H1 (cell line): Measurements from ENCODE around the gene GREB1L. TPM values are rescaled to one million over a fixed set of nuclear protein-coding genes. Genes with fewer than 3 reads are reported as not detected.

ENCODE experiments used
- CTCF ChIA-PET: fragments of 300-600 bp; sonication (Branson Sonifier 250); formaldehyde crosslinking; loops from one replicate; lab custom pipeline; 2021; ENCODE audit not compliant: partially characterized antibody; lab: Charles Lee
- POLR2A ChIA-PET: fragments of 300-600 bp; sonication (Branson Sonifier 250); formaldehyde crosslinking; loops from one replicate; lab custom pipeline; 2021; ENCODE audit warnings: inconsistent platforms; ENCODE audit not compliant: partially characterized antibody; lab: Charles Lee
- DNase-seq, 2 experiments: peaks; one replicate each; pipeline versions ENCODE4 v3.0.0 to v3.0.0-alpha.2; 2010 to 2022; ENCODE audit warnings: low spot score in 2 of 2, low read depth in 1 of 2, mixed read lengths in 1 of 2
- FAIRE-seq: peaks from 2 replicates; lab custom pipeline; 2011; peaks lifted over from hg19 to GRCh38; lab: Jason Lieb, UNC
- H2AFZ ChIP-seq: 2 replicates; pipeline ENCODE4 v1.8.1; 2012; ENCODE audit warnings: low read length, inconsistent platforms
- H2AK5ac ChIP-seq: 2 replicates; pipeline ENCODE4 v1.6.1; 2013; ENCODE audit warnings: low read depth, low read length
- H2BK120ac ChIP-seq: replicated peaks from 2 replicates; pipeline ENCODE3; 2013; ENCODE audit warnings: low read depth, low read length, inconsistent platforms
- H2BK12ac ChIP-seq: 2 replicates; pipeline ENCODE4 v1.6.1; 2013; ENCODE audit warnings: low read depth, low read length
- H2BK15ac ChIP-seq: 2 replicates; pipeline ENCODE4 v1.6.1; 2013; ENCODE audit warnings: low read length
- H2BK20ac ChIP-seq: 2 replicates; pipeline ENCODE4 v1.6.1; 2013; ENCODE audit warnings: low read length
- H2BK5ac ChIP-seq: 2 replicates; pipeline ENCODE4 v1.6.1; 2013; ENCODE audit warnings: low read depth, low read length
- H3K14ac ChIP-seq: 2 replicates; pipeline ENCODE4 v1.6.1; 2013; ENCODE audit warnings: inconsistent platforms; ENCODE audit not compliant: insufficient read length
- H3K18ac ChIP-seq: 2 replicates; pipeline ENCODE4 v1.6.1; 2013; ENCODE audit warnings: low read length; ENCODE audit errors: extremely low read depth
- H3K23ac ChIP-seq: 2 replicates; pipeline ENCODE4 v1.6.1; 2013; ENCODE audit warnings: inconsistent platforms; ENCODE audit not compliant: insufficient read length
- H3K23me2 ChIP-seq: 2 replicates; pipeline ENCODE4 v1.6.1; 2013; ENCODE audit warnings: low read depth, low read length
- H3K27ac ChIP-seq: 2 replicates; pipeline ENCODE4 v1.6.1; 2011; ENCODE audit warnings: low read depth, low read length, inconsistent platforms
- H3K27me3 ChIP-seq, 4 experiments: replicated peaks in 1 of 4; 1 replicate in 1 of 4; 2 replicates in 3 of 4; pipeline versions ENCODE4 v1.6.1 to v1.8.1; 2011 to 2013; ENCODE audit warnings: low read length in 3 of 4, mild to moderate bottlenecking in 3 of 4, inconsistent platforms in 2 of 4, mixed read lengths in 2 of 4, moderate library complexity in 1 of 4; ENCODE audit not compliant: control insufficient read depth in 3 of 4, insufficient read depth in 3 of 4; ENCODE audit errors: extremely low read depth in 1 of 4
- H3K36me3 ChIP-seq, 4 experiments: 2 replicates each; pipeline versions ENCODE4 v1.6.1 to v1.8.1; 2011 to 2013; ENCODE audit warnings: mild to moderate bottlenecking in 4 of 4, low read length in 3 of 4, moderate library complexity in 2 of 4, control low read depth in 1 of 4, inconsistent platforms in 1 of 4; ENCODE audit not compliant: insufficient read depth in 4 of 4, control insufficient read depth in 2 of 4
- H3K4ac ChIP-seq: replicated peaks from 2 replicates; pipeline ENCODE3; 2013; ENCODE audit warnings: low read length, low read depth, mixed read lengths, inconsistent platforms; ENCODE audit not compliant: insufficient read length
- H3K4me1 ChIP-seq, 4 experiments: replicated peaks in 1 of 4; 1 replicate in 1 of 4; 2 replicates in 3 of 4; pipeline versions ENCODE4 v1.6.1 to v1.8.1; 2011 to 2013; ENCODE audit warnings: low read length in 3 of 4, inconsistent platforms in 2 of 4, mixed read lengths in 1 of 4; ENCODE audit not compliant: insufficient read depth in 4 of 4, control insufficient read depth in 3 of 4
- H3K4me2 ChIP-seq, 2 experiments: 2 replicates each; pipeline versions ENCODE4 v1.6.1 to v1.8.1; 2011 to 2013; ENCODE audit warnings: low read depth in 2 of 2, low read length in 2 of 2, control low read depth in 1 of 2, inconsistent platforms in 1 of 2, mild to moderate bottlenecking in 1 of 2; ENCODE audit not compliant: insufficient read depth in 1 of 2
- H3K4me3 ChIP-seq, 4 experiments: fragments of 200-600, 300-600 bp in 1 of 4; sonication (generic), shearing (Covaris generic), sonication (Bioruptor Twin) in 1 of 4; 2 replicates each; pipeline versions ENCODE4 v1.5.1 to v1.8.1; 2011 to 2016; ENCODE audit warnings: low read length in 4 of 4, low read depth in 3 of 4, control low read depth in 2 of 4, inconsistent platforms in 2 of 4, mild to moderate bottlenecking in 2 of 4, mixed read lengths in 1 of 4, moderate library complexity in 1 of 4; ENCODE audit not compliant: insufficient read depth in 2 of 4; ENCODE audit errors: extremely low read depth in 1 of 4
- H3K56ac ChIP-seq: replicated peaks from 2 replicates; pipeline ENCODE3; 2013; ENCODE audit warnings: low read depth, mild to moderate bottlenecking, mixed read lengths, low read length, inconsistent platforms; ENCODE audit not compliant: insufficient read length
- H3K79me1 ChIP-seq: 2 replicates; pipeline ENCODE4 v1.6.1; 2013; ENCODE audit warnings: low read depth, low read length, control low read depth
- H3K79me2 ChIP-seq, 2 experiments: 2 replicates each; pipeline versions ENCODE4 v1.6.1 to v1.8.1; 2012 to 2013; ENCODE audit warnings: low read length in 2 of 2, mild to moderate bottlenecking in 2 of 2, inconsistent platforms in 1 of 2; ENCODE audit not compliant: insufficient read depth in 2 of 2, control insufficient read depth in 1 of 2
- H3K9ac ChIP-seq, 4 experiments: replicated peaks in 1 of 4; 1 replicate in 1 of 4; 2 replicates in 3 of 4; pipeline versions ENCODE4 v1.6.1 to v1.8.1; 2011 to 2013; ENCODE audit warnings: low read depth in 3 of 4, low read length in 3 of 4, control low read depth in 2 of 4, mild to moderate bottlenecking in 2 of 4, moderate library complexity in 2 of 4, inconsistent platforms in 1 of 4; ENCODE audit errors: extremely low read depth in 1 of 4
- H3K9me3 ChIP-seq, 2 experiments: 2 replicates each; pipeline versions ENCODE4 v1.6.1 to v1.8.1; 2012 to 2013; ENCODE audit warnings: mild to moderate bottlenecking in 2 of 2, moderate library complexity in 2 of 2, control low read depth in 1 of 2, inconsistent platforms in 1 of 2, low read depth in 1 of 2, low read length in 1 of 2, mixed read lengths in 1 of 2; ENCODE audit not compliant: insufficient read depth in 2 of 2
- H4K20me1 ChIP-seq, 2 experiments: replicated peaks in 1 of 2; 2 replicates each; pipeline versions ENCODE3 to v1.8.1; 2011 to 2013; ENCODE audit warnings: inconsistent platforms in 2 of 2, low read length in 2 of 2, mild to moderate bottlenecking in 1 of 2; ENCODE audit not compliant: insufficient read depth in 2 of 2, control insufficient read depth in 1 of 2
- H4K5ac ChIP-seq: 2 replicates; pipeline ENCODE4 v1.6.1; 2013; ENCODE audit warnings: low read length, low read depth, mixed read lengths, inconsistent platforms; ENCODE audit not compliant: insufficient read length
- H4K8ac ChIP-seq: 2 replicates; pipeline ENCODE4 v1.8.0; 2013; ENCODE audit warnings: mild to moderate bottlenecking, moderate library complexity, low read length, inconsistent platforms; ENCODE audit not compliant: insufficient read depth; ENCODE audit errors: extremely low read depth
- H4K91ac ChIP-seq: replicated peaks from 2 replicates; pipeline ENCODE3; 2013; ENCODE audit warnings: low read length, mixed read lengths, inconsistent platforms; ENCODE audit not compliant: insufficient read length
- CREB1 ChIP-seq: IDR thresholded peaks from 2 replicates; pipeline ENCODE4 v1.6.1; 2012; ENCODE audit warnings: inconsistent platforms
- POLR2A ChIP-seq, 2 experiments: IDR thresholded peaks; 1 replicate in 1 of 2; 2 replicates in 1 of 2; pipeline ENCODE4 v1.6.1; 2011; ENCODE audit warnings: low read depth in 2 of 2, low read length in 2 of 2, mild to moderate bottlenecking in 2 of 2; ENCODE audit errors: control extremely low read depth in 1 of 2
- RAD21 ChIP-seq, 2 experiments: IDR thresholded peaks in 1 of 2; conservative IDR thresholded peaks in 1 of 2; 2 replicates each; pipeline ENCODE4 v1.6.1; 2011; ENCODE audit warnings: low read depth in 2 of 2, low read length in 2 of 2, improper control_type of control experiment in 1 of 2, inconsistent platforms in 1 of 2, mild to moderate bottlenecking in 1 of 2, moderate library complexity in 1 of 2
- SP4 ChIP-seq: IDR thresholded peaks from 2 replicates; pipeline ENCODE4 v1.6.1; 2012; ENCODE audit warnings: low read length, inconsistent platforms
- WGBS, 2 experiments: shearing (Covaris generic) in 1 of 2; methylation state at CpG; one replicate each; pipeline versions ENCODE4 v1.1.6 to v1.1.7; 2013 to 2015; ENCODE audit warnings: low lambda C conversion rate in 2 of 2, mixed read lengths in 2 of 2, inconsistent platforms in 1 of 2, low coverage in 1 of 2, missing lambda C conversion rate in 1 of 2; ENCODE audit not compliant: insufficient replicate concordance in 2 of 2, insufficient coverage in 1 of 2, insufficient read length in 1 of 2; ENCODE audit errors: extremely low coverage in 1 of 2, missing lambda C conversion rate in 1 of 2; 5-methylcytosine and 5-hydroxymethylcytosine counted together
- polyA plus RNA-seq, 7 experiments: library from polyadenylated mRNA; depleted of rRNA in 3 of 7; stranded (reverse) in 5 of 7; unstranded in 2 of 7; fragments of >200 nt in 5 of 7; fragments of 200-250 nt in 2 of 7; gene quantifications; 1 replicate in 5 of 7; 2 replicates in 1 of 7; 4 replicates in 1 of 7; pipeline versions ENCODE4 v1.2.1 to v1.2.3, GENCODE V29; 2011 to 2013; ENCODE audit warnings: missing spikeins in 2 of 7, mixed read lengths in 2 of 7
- total RNA-seq: library from RNA; stranded (reverse); fragmentation: NEBNext Ultra II Directional; extraction: Animal tissue kit (Norgen Biotek cat#: 25700); gene quantifications from 2 replicates; pipeline ENCODE4 v1.2.1, GENCODE V29; 2021
- TF ChIP-seq, protein P1 (sequence below), 3 experiments: IDR thresholded peaks; 1 replicate in 2 of 3; 2 replicates in 1 of 3; pipeline versions ENCODE4 v1.5.1 to v1.6.1; 2011; ENCODE audit warnings: low read length in 3 of 3, mild to moderate bottlenecking in 3 of 3, inconsistent platforms in 2 of 3, low read depth in 1 of 3, moderate library complexity in 1 of 3; ENCODE audit not compliant: insufficient read depth in 1 of 3; ENCODE audit errors: control extremely low read depth in 1 of 3

GREB1L gene
- total and polyA plus RNA-seq, 2 of the 8 experiments (the other 6 are each of a cell fraction or from before 2014, with no cell fraction given): 0.34 to 1.6 TPM

DNA sequence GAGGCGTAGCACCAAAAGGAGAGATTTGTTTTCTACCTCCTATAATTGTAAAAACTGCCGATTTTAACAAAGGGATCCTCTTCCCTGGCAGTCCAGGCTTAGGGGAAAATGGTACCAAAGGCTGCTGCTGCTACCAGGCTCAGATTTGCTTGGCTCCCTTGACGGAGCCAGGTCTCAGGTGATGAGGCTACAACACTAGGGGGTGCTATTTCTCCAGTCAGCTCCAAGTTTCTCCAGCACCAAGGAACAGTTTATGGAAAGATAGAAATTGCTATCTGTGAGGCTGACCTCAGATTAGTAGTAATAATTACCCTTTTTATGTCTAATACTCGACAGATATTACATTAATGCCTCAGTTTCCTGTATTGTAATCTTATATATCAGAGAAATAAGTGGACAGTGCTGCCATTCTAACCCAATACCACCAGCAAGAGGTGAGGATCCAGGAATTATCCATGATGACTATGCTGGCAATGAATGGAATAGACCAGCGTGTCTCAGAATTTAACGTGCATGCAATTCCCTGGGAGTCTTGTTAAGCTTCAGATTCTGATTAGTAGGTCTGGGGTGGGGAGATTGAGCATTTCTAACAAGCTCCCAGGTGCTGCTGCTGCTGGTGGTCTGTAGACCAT lies 247.2 kb downstream of the GREB1L start:
- Histone ChIP-seq H3K4ac (no peak overlapping the region), H2BK5ac (no peak overlapping the region), H3K27me3 (no peaks in the 10 kb centered on the region; a peak in 1 of 7 replicates), H3K27ac (no peak overlapping the region), H2BK15ac (no peak overlapping the region), H4K5ac (no peak overlapping the region), H3K23ac (no peak overlapping the region), H3K56ac (no peak overlapping the region), H3K18ac (no peak overlapping the region), H3K9ac (no peak overlapping the region), H3K14ac (no peak overlapping the region), H3K79me1 (no peaks in the 10 kb centered on the region), H2BK12ac (no peak overlapping the region), H4K91ac (no peak overlapping the region), H2BK120ac (no peak overlapping the region), H2BK20ac (no peak overlapping the region), H3K4me2 (no peak overlapping the region), H4K20me1 (no peaks in the 10 kb centered on the region), H3K79me2 (no peaks in the 10 kb centered on the region), H2AFZ (no peak overlapping the region), H3K23me2 (no peaks in the 10 kb centered on the region), H2AK5ac (no peak overlapping the region), H4K8ac (no peak overlapping the region), H3K4me1 (no peaks in the 10 kb centered on the region; a peak in 2 of 7 replicates)
- ChIA-PET CTCF (interaction anchor here (0.7 to 3.2 kb wide), 28 partner anchors 9 to 516 kb away, joined by 3 to 32 read pairs (median 3); partner anchors contain the start of gene ESCO1), POLR2A (interaction anchor here (1.2 to 1.5 kb wide), 2 partner anchors 24 to 252 kb away, joined by 3 read pairs; partner anchors contain the start of gene MIB1)
- 37% methylated on average over 6 of the region's 6 CpGs; no CpG with 5 or more reads in 1 of the 2 experiments for WGBS, 2 experiments
- DNase-seq (peak; percentile 29 to 66), FAIRE-seq (peak; percentile 90)
- TF ChIP-seq SP4 (no peak), RAD21 (IDR thresholded peaks at IDR 0.05 in 1 of 2, conservative IDR thresholded peaks at IDR 0.05 in 1 of 2; ENCODE audit: low read depth in 2 of 2, low read length in 2 of 2) (peak; percentile 87 to 89), POLR2A (IDR thresholded peaks at IDR 0.05; ENCODE audit: control extremely low read depth in 1 of 2, low read depth in 2 of 2, low read length in 2 of 2) (no peak), CREB1 (no peak)
- TF ChIP-seq, protein P1, sequence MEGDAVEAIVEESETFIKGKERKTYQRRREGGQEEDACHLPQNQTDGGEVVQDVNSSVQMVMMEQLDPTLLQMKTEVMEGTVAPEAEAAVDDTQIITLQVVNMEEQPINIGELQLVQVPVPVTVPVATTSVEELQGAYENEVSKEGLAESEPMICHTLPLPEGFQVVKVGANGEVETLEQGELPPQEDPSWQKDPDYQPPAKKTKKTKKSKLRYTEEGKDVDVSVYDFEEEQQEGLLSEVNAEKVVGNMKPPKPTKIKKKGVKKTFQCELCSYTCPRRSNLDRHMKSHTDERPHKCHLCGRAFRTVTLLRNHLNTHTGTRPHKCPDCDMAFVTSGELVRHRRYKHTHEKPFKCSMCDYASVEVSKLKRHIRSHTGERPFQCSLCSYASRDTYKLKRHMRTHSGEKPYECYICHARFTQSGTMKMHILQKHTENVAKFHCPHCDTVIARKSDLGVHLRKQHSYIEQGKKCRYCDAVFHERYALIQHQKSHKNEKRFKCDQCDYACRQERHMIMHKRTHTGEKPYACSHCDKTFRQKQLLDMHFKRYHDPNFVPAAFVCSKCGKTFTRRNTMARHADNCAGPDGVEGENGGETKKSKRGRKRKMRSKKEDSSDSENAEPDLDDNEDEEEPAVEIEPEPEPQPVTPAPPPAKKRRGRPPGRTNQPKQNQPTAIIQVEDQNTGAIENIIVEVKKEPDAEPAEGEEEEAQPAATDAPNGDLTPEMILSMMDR (IDR thresholded peaks at IDR 0.05; ENCODE audit: control extremely low read depth in 1 of 3, insufficient read depth in 1 of 3, low read depth in 1 of 3, low read length in 3 of 3): peak; percentile 76 to 86 (median 77)
- TF ChIP-seq, all 59 proteins: peak for 2
- no peaks in the 10 kb centered on the region for H3K9me3 ChIP-seq
- no peaks in the 10 kb centered on the region; a peak in 1 of 8 replicates for H3K36me3 ChIP-seq
- H3K4me3 ChIP-seq: no peak overlapping the region
